CD4-positive, alpha-beta T cell treated with Interleukin-17A for 4 hours (primary cell): ENCODE measurements around the gene TMCO4.
"Not testable (repeated sequence)": the region's sequence is repeated elsewhere in the genome, so short reads cannot be mapped to it uniquely, and the experiment has no call there.

Source experiments
- DNase-seq: peaks from one replicate; pipeline ENCODE4 v3.0.0-alpha.2; 2020; ENCODE audit warnings: mixed read lengths

TMCO4 gene

GRCh38 chr1:19799230-19800075 lies at the start of gene TMCO4:
TSS of gene TMCO4 (minus strand) at chr1:19799916. CDS start at chr1:19780758, 19,158 bp downstream.
- DNase-seq = peak; percentile 72

GRCh38 chr1:19849307-19849706 lies 49.6 kb upstream of the TMCO4 start:
- DNase-seq = not testable (repeated sequence)

GRCh38 chr1:19847334-19847733 lies 47.6 kb upstream of the TMCO4 start:
- DNase-seq = not testable (repeated sequence)

DNA sequence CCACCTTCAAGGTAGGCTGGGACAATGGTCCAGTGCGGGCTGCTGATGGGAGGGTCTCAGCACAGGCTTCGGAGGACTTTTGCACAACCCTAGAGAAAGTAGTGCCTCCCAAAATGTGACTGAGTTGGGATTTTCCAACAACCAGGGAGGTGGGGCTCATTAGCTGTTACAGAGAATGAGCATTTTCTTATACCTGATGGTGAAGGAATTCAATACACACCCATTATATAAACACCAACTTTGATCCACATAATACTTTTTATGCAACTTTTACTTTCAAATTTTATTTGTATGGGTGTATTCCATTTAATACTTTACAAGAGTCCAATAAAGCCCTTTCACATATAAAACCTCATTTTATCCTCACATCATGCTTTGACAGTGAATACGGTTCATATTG lies 46.6 kb upstream of the TMCO4 start:
- no peak for DNase-seq

GRCh38 chr1:19845555-19845954 lies 45.8 kb upstream of the TMCO4 start:
- no peak for DNase-seq

DNA sequence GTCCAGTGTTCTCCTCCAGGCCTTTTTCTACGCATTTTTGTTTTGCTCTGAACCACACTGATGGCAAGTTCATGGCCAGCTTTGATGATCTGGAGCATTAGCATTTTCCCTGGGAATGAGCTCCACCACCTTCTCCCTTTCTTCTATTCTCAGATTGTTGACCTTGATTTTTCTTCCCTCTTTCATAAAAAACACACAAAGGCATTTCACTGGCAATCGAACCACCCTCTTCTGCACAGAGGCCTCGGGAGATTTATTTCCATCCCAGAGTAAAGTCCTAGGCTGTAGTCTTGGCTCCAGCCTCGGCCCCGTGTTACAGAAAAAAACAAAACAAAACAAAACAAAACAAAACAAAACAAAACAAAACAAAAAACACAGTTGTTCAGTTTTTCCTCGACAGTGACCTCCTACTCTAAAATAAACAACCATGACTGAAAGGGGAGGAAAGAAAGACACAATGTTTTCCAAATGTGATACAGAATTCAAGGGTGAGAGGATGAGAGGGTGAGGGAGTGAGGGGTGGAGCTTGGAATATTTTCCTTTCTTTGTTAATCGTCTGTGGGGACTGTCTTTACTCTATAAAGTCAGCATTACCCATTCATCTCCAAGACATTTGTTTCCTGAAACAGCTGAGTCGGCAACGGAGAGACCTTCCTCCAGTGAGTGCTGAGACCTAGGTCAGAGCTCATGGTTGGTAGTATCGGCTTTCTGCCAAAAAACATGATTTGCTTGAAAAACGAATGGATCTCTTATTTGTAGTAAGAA lies 45.2 kb upstream of the TMCO4 start:
- no peak for DNase-seq

GRCh38 chr1:19840228-19840627 lies 40.5 kb upstream of the TMCO4 start:
- no peak for DNase-seq

DNA sequence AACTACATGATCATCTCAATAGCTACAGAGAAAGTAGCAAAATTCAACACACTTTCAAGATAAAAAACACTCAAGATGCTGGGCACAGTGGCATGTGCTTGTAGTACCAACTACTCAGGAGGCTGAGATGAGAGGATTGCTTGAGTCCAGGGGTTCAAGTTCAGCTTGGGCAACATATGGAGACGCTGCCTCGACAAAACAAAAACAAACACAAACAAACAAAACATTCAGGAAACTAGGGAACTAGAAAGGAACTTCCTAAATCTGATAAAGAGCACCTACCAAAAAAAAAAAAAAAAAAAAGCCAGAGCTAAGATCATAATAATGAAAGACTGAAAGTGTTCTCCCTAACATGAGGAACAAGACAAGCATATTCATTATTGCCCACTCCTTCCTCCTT lies 38.1 kb upstream of the TMCO4 start:
- DNase-seq = no peak

DNA sequence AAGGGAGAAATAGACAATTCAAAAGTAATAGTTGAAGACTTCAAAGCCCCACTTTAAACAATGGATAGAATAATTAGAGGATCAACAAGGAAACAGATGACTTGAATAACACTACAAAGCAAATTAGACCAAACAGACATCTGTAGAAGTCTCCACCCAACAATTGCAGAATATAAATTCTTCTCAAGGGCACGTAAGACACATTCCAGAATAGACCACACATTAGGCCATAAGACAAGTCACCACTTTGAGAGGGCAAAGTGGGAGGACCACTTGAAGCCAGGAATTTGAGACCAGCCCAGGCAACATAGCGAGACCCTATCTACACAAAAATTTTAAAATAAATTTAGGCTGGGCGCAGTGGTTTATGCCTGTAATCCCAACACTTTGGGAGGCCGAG lies 35.9 kb upstream of the TMCO4 start:
- DNase-seq = no peak

DNA sequence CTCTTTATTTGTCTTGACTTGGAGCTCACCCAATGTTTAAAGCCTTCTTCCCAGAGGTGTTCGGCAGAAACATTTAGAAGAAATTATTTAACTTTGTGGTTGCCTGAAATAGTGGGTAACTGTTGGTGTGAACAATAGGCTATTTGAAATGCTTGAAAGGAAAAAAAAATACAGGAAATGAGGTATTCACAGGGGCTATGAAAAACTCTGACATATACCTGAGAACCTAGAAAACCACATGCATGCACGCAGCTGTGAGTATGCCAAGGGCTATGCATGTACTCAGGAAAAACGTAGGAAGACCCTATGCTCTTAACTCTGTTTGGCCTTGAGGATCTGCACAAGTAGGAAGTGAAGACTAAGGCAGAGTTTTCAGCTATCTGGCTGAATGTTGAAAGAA lies 31.7 kb upstream of the TMCO4 start:
- DNase-seq = no peak

- no peak for DNase-seq
Measured at GRCh38 chr1:19828546-19828945, 28.8 kb upstream of the TMCO4 start.

DNA sequence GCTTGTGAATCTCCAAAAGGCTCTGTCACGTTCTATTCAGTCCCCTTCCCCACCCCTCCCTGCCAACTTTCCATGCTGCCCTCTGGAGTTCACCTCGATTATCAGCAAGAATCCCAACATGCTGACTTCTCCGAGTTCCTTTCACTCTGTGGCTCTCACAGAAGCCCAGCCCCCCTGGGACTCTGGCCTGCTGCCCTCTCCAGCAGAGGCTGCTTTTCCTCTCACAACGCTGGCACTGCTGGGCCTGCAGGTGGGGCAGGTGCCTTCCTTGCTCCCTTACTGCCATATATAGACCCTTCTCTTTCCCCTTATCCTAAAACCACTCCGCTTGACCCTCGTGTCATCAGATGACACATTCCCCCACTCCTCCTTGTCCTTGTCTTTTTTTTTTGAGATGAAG lies 25.6 kb upstream of the TMCO4 start:
- no peak for DNase-seq

- no peak for DNase-seq
Measured at GRCh38 chr1:19824541-19824940, 24.8 kb upstream of the TMCO4 start.

DNA sequence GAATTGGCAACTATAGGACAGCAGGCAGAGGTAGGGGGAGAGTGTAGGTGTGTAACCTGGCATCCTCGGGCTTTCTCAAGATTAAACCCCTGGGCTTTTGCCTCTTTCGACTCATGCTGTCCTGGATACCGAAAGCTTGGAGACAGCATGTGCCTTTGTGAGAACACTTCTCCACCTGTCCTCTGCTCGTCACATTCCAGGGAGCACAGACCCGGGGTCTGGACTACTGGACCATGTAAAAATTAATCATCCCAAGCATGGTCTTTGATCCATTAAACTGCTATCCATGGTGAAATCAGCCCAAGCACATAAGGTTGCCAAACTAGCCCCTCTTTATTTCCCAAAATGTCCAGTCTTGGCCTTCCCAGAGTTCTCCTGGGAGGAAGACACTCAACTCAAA lies 24.3 kb upstream of the TMCO4 start:
- no peak for DNase-seq

DNA sequence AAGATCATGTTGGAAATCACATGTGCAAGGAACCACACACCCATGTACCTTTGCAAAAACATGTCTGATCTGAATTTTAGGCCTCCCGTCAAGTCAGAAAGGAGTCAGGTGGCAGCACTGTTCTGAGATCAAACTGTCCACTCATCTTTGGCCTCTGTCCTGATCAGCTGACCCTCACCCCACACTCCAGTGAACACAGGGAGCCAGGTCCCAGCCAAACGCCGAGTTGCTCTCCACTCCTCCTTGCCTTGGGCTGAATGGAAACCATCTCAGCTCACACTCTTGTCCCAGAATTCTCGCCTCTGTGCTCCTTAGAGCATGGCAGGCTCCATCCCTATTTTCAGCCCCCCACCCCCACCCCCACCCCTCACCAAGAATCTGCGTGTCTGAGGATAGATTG lies 20.0 kb upstream of the TMCO4 start:
- no peak for DNase-seq

GRCh38 chr1:19818324-19818723 lies 18.6 kb upstream of the TMCO4 start:
- DNase-seq = no peak

GRCh38 chr1:19817160-19817559 lies 17.4 kb upstream of the TMCO4 start:
- DNase-seq = no peak

GRCh38 chr1:19816737-19817086 lies 17.0 kb upstream of the TMCO4 start:
- DNase-seq = not testable (repeated sequence)

DNA sequence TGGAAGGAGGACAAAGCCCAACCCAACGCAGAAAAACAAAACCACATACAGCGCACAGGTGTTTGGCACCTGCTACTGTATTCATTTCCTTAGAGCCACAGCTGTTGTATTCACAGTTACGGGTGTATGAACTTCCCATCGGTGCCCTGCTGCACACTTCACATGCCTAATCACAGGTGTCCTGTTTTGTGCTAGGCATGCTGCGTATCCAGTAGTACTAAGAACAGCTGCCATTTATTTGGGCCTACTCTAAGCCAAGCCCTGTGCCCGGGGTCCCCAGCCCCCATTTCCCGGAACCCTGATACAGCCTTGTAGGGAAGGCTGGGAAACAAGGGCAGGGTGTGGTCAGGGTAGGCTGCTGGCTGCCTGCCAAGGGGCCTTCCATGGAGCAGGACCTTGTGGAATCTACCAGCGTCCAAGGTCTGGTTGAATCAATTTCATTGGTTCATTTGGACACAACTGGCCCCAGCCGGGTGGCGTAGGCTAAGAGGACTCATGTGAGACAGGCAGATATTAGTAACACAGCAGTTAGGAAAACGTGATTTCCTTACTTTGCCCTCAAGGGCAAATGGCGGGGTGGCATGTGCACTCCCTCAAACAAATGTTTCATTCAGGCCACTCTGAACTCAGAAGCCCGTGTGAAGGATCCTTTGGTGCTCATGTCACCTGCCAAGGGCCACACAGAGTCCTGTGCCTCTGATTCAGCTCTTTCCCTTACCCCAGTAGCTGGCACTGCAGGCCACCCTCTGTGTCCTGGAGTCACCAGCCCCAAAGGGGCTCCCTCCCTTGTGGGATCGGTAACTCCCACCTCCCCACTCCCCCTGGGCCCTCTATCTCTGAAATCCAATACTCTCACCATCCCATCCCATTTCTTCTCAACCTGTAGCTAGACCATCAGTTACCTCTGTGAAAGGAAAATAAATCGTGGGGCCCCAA lies 16.4 kb upstream of the TMCO4 start:
- no peak for DNase-seq

DNA sequence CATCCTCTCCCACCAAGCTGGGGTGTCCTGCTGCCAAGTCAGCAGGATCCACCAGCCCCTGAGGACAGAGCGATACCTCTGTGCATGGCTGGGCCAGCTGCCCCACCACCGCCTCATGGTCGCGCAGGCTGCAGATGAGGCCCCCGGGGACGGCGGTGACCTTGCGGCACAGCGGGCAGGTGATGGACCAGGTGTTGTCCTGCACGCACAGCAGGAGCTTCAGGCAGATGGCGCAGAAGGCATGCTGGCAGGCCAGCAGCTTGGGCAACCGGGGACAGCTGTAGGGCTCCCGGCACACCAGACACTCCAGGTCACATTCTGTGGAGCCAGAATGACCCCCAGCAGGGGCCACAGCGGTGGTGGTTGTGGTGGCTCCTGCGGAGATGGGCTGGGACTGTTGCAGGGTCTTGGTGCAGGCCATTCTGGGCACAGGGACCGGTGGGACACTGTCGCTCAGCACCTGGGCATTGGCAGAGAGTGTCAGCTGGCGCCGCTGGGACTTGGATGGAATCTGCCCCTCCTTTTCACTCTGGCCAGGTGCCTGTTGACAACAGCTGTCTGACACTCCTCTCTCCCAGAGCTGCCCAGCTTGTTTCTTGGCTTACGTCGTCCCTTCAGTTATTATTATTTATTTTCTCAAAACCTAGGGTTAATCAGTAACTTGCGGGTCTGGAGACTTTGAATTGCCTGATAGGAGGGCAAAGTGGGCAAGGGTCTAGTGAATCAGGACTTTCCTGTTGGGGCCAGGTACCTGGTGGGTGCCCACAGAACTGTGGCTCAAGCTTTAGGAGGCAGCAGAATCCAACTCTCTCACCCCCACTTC lies 15.2 kb upstream of the TMCO4 start, which contains the start of gene RNF186:
RNF186 (minus strand) TSS at position 603 of the 823 bp plus-strand sequence; CDS start at position 421, 182 bp downstream.
- no peak for DNase-seq

- no peak for DNase-seq
Measured at GRCh38 chr1:19814244-19814661, 14.5 kb upstream of the TMCO4 start.

- no peak for DNase-seq
Measured at GRCh38 chr1:19813643-19813960, 13.9 kb upstream of the TMCO4 start.
